Panc1 (cell line): Measurements from ENCODE around the gene MINDY4. TPM values are rescaled to one million over a fixed set of nuclear protein-coding genes. Genes with fewer than 3 reads are reported as not detected.

Experiments
- ATAC-seq: fragments of 200-7000 bp; cut with Tn5 transposase; 2 replicates; pipeline ENCODE4 v1.9.1; 2020; ENCODE audit warnings: mild to moderate bottlenecking, moderate library complexity
- BruUV-seq: library from RNA; stranded (reverse); fragments of 400-500 nt; replicated peaks from 2 replicates; lab custom pipeline; 2021; lab: Mats Ljungman, UMichigan
- CTCF ChIA-PET: fragments of 300-600 bp; sonication (Branson Sonifier 250); formaldehyde crosslinking; loops from one replicate; lab custom pipeline; 2022; ENCODE audit warnings: antibody characterized with exemption; lab: Charles Lee
- POLR2A ChIA-PET: fragments of 300-600 bp; sonication (Branson Sonifier 250); formaldehyde crosslinking; loops from one replicate; lab custom pipeline; 2022; ENCODE audit warnings: antibody characterized with exemption; lab: Charles Lee
- DNase-seq: peaks from one replicate; pipeline ENCODE4 v3.0.0-alpha.2; 2010; ENCODE audit warnings: low read depth, low spot score
- H3K27ac ChIP-seq: 2 replicates; pipeline ENCODE4 v1.5.1; 2011; ENCODE audit warnings: mild to moderate bottlenecking, low read length, inconsistent platforms
- H3K27me3 ChIP-seq: fragments of 200-500 bp; sonication (Bioruptor generic); 2 replicates; pipeline ENCODE4 v1.6.0; 2014; ENCODE audit warnings: low read length, inconsistent platforms; ENCODE audit not compliant: control insufficient read depth, insufficient read depth
- H3K36me3 ChIP-seq: fragments of 200-500 bp; sonication (Bioruptor generic); 2 replicates; pipeline ENCODE4 v1.5.1; 2014; ENCODE audit warnings: inconsistent platforms, mild to moderate bottlenecking, low read length, moderate library complexity; ENCODE audit not compliant: control insufficient read depth, insufficient read depth
- H3K4me1 ChIP-seq: 2 replicates; pipeline ENCODE4 v1.5.1; 2011; ENCODE audit warnings: inconsistent platforms, mild to moderate bottlenecking, low read length, moderate library complexity; ENCODE audit not compliant: control insufficient read depth, insufficient read depth
- H3K4me3 ChIP-seq, 2 experiments: 2 replicates each; pipeline ENCODE4 v1.5.1; 2011 to 2012; ENCODE audit warnings: low read depth in 2 of 2, low read length in 2 of 2, mild to moderate bottlenecking in 2 of 2, inconsistent platforms in 1 of 2, moderate library complexity in 1 of 2
- H3K9me3 ChIP-seq: fragments of 200-500 bp; sonication (Bioruptor generic); 2 replicates; pipeline ENCODE4 v1.5.1; 2014; ENCODE audit warnings: low read depth, mild to moderate bottlenecking, inconsistent platforms, low read length, moderate library complexity; ENCODE audit not compliant: control insufficient read depth, insufficient read depth
- CTCF ChIP-seq: fragments of 450-650 bp; IDR thresholded peaks from 2 replicates; pipeline ENCODE4 v1.5.1; 2017; ENCODE audit warnings: mild to moderate bottlenecking
- POLR2AphosphoS5 ChIP-seq: IDR thresholded peaks from 2 replicates; pipeline ENCODE4 v1.6.1; 2012; ENCODE audit warnings: mild to moderate bottlenecking, low read depth, low read length, moderate library complexity
- REST ChIP-seq, 2 experiments: IDR thresholded peaks; 2 replicates each; pipeline ENCODE4 v1.6.1; 2011 to 2012; ENCODE audit warnings: low read depth in 2 of 2, control low read depth in 1 of 2, low read length in 1 of 2, mild to moderate bottlenecking in 1 of 2, moderate library complexity in 1 of 2; ENCODE audit not compliant: insufficient read depth in 1 of 2
- SIN3A ChIP-seq: IDR thresholded peaks from 2 replicates; pipeline ENCODE4 v1.6.1; 2012; ENCODE audit warnings: low read depth, mild to moderate bottlenecking, low read length, moderate library complexity, borderline replicate concordance; ENCODE audit not compliant: insufficient read depth
- TCF7L2 ChIP-seq: IDR thresholded peaks from 2 replicates; pipeline ENCODE4 v1.6.1; 2011; ENCODE audit warnings: mild to moderate bottlenecking, low read depth, low read length, inconsistent platforms
- in situ Hi-C: cut with HindIII; loops from 2 replicates; pipeline ENCODE4 v1.10.0; 2016; ENCODE audit warnings: low sequenced_read_pairs, low pct_unique_long_range_greater_than_20kb
- intact Hi-C: fragments of 100-400 bp; cut with micrococcal nuclease; formaldehyde crosslinking; loops from one replicate; pipeline ENCODE4 v1.10.0; 2022; ENCODE audit not compliant: unreplicated experiment
- total RNA-seq: library from RNA; stranded (reverse); gene quantifications from one replicate; pipeline ENCODE4 v1.2.1, GENCODE V29; 2021; ENCODE audit not compliant: unreplicated experiment

MINDY4 gene
- total RNA-seq, 1 experiment from 2014 or later = 6.2 TPM

GRCh38 chr7:30877993-30878392, 106.8 kb downstream of the MINDY4 start:
- H3K27me3 ChIP-seq = no peaks in the 10 kb centered on the region
- in situ Hi-C loops = no loop called here
- BruUV-seq = no TSS peak
- ChIA-PET CTCF (no interaction called here), POLR2A (no interaction called here)
- H3K4me3 ChIP-seq = no peak overlapping the region
- H3K36me3 ChIP-seq = no peaks in the 10 kb centered on the region
- intact Hi-C loops = no loop called here
- no peak for TF ChIP-seq POLR2AphosphoS5
- no peak for TF ChIP-seq TCF7L2
- TF ChIP-seq CTCF = no peak
- TF ChIP-seq SIN3A = no peak
- TF ChIP-seq REST (IDR thresholded peaks at IDR 0.05; ENCODE audit: insufficient read depth in 1 of 2, low read depth in 2 of 2, low read length in 1 of 2) = no peak
- no peaks in the 10 kb centered on the region for H3K4me1 ChIP-seq
- ATAC-seq (no peak), DNase-seq (no peak)
- H3K27ac ChIP-seq = no peak overlapping the region
- H3K9me3 ChIP-seq = no peaks in the 10 kb centered on the region

GRCh38 chr7:30879139-30880124, 108.2 kb downstream of the MINDY4 start:
- no peak for DNase-seq
- intact Hi-C loops = no loop called here
- BruUV-seq = no TSS peak
- no peaks in the 10 kb centered on the region for H3K27me3 ChIP-seq
- H3K9me3 ChIP-seq = no peaks in the 10 kb centered on the region
- no peak overlapping the region for H3K27ac ChIP-seq
- TF ChIP-seq TCF7L2 = no peak
- TF ChIP-seq CTCF = no peak
- no peak for TF ChIP-seq SIN3A
- no peak for TF ChIP-seq POLR2AphosphoS5
- TF ChIP-seq REST (IDR thresholded peaks at IDR 0.05; ENCODE audit: insufficient read depth in 1 of 2, low read depth in 2 of 2, low read length in 1 of 2) = no peak
- H3K4me1 ChIP-seq = no peaks in the 10 kb centered on the region
- H3K36me3 ChIP-seq = no peaks in the 10 kb centered on the region
- H3K4me3 ChIP-seq = no peak overlapping the region
- ChIA-PET CTCF (no interaction called here), POLR2A (no interaction called here)
- ATAC-seq = no peak
- in situ Hi-C loops = no loop called here
